HepG2 (cell line): ENCODE data around the gene ALOXE3. TPM values are rescaled to one million over a fixed set of nuclear protein-coding genes. Genes with fewer than 3 reads are reported as not detected.

ENCODE experiments used
- BCL6 ChIP-seq: IDR thresholded peaks from 2 replicates; pipeline ENCODE4 v1.6.1; 2016; ENCODE audit warnings: missing genetic modification reagents, missing compliant biosample characterization
- CHD4 ChIP-seq: fragments of 200-600 bp; sonication (generic); IDR thresholded peaks from 2 replicates; pipeline ENCODE4 v1.7.0; 2017; ENCODE audit warnings: mild to moderate bottlenecking, low read length, borderline replicate concordance
- FOXA1 ChIP-seq, 2 experiments: fragments of 450-650 bp in 1 of 2; sonication (generic) in 1 of 2; formaldehyde crosslinking in 1 of 2; IDR thresholded peaks; 2 replicates each; pipeline versions ENCODE4 v1.4.0 to v1.6.1; 2016 to 2020; ENCODE audit warnings: missing genetic modification reagents in 1 of 2
- HDAC1 ChIP-seq: sonication (generic); formaldehyde crosslinking; IDR thresholded peaks from 2 replicates; pipeline ENCODE4 v1.5.1; 2020; ENCODE audit warnings: mild to moderate bottlenecking, missing genetic modification reagents
- HOXA9 ChIP-seq: sonication (generic); formaldehyde crosslinking; IDR thresholded peaks from 2 replicates; pipeline ENCODE4 v1.8.1; 2022; ENCODE audit warnings: missing genetic modification reagents, mild to moderate bottlenecking, moderate library complexity, borderline replicate concordance
- MAFG ChIP-seq: sonication (generic); formaldehyde crosslinking; IDR thresholded peaks from 2 replicates; pipeline ENCODE4 v1.5.1; 2020; ENCODE audit warnings: mild to moderate bottlenecking, missing genetic modification reagents
- MZF1 ChIP-seq: sonication (generic); formaldehyde crosslinking; IDR thresholded peaks from 2 replicates; pipeline ENCODE4 v1.8.1; 2023; ENCODE audit warnings: mild to moderate bottlenecking, missing genetic modification reagents, borderline replicate concordance
- NCOR1 ChIP-seq: fragments of 200-600 bp; sonication (generic); IDR thresholded peaks from 2 replicates; pipeline ENCODE4 v1.7.0; 2017; ENCODE audit warnings: antibody characterized with exemption, low read length, borderline replicate concordance
- NFKBIZ ChIP-seq: IDR thresholded peaks from 2 replicates; pipeline ENCODE4 v1.6.1; 2018; ENCODE audit warnings: missing genetic modification reagents, missing compliant biosample characterization
- POLR2G ChIP-seq: fragments of 200-400 bp; formaldehyde crosslinking; IDR thresholded peaks from 2 replicates; pipeline ENCODE4 v1.6.1; 2018; ENCODE audit warnings: mild to moderate bottlenecking, low read depth, low read length, moderate library complexity
- RARG ChIP-seq: sonication (generic); formaldehyde crosslinking; IDR thresholded peaks from 2 replicates; pipeline ENCODE4 v1.4.0; 2020; ENCODE audit warnings: low read depth, mild to moderate bottlenecking, missing genetic modification reagents
- RFXAP ChIP-seq: sonication (generic); formaldehyde crosslinking; IDR thresholded peaks from 2 replicates; pipeline ENCODE4 v1.4.0; 2020; ENCODE audit warnings: missing genetic modification reagents, borderline replicate concordance
- TBX2 ChIP-seq: sonication (generic); formaldehyde crosslinking; IDR thresholded peaks from 2 replicates; pipeline ENCODE4 v1.5.0; 2020; ENCODE audit warnings: missing genetic modification reagents, mild to moderate bottlenecking, borderline replicate concordance
- TMF1 ChIP-seq: sonication (generic); formaldehyde crosslinking; IDR thresholded peaks from 2 replicates; pipeline ENCODE4 v1.8.1; 2022; ENCODE audit warnings: low read depth, missing genetic modification reagents
- YY1 ChIP-seq: IDR thresholded peaks from 2 replicates; pipeline ENCODE4 v1.6.1; 2011; ENCODE audit warnings: low read length, low read depth, moderate library complexity, mild to moderate bottlenecking; ENCODE audit not compliant: insufficient read depth, insufficient replicate concordance
- ZBTB43 ChIP-seq: sonication (generic); formaldehyde crosslinking; conservative IDR thresholded peaks from 2 replicates; pipeline ENCODE4 v1.4.0; 2020; ENCODE audit warnings: missing genetic modification reagents
- ZMAT5 ChIP-seq: sonication (generic); formaldehyde crosslinking; IDR thresholded peaks from 2 replicates; pipeline ENCODE4 v1.5.0; 2020; ENCODE audit warnings: mild to moderate bottlenecking, low read depth, missing genetic modification reagents, borderline replicate concordance
- ZNF136 ChIP-seq: sonication (generic); formaldehyde crosslinking; IDR thresholded peaks from 2 replicates; pipeline ENCODE4 v1.8.1; 2022; ENCODE audit warnings: low read depth, mild to moderate bottlenecking, moderate library complexity, missing genetic modification reagents
- ZNF275 ChIP-seq: sonication (generic); formaldehyde crosslinking; IDR thresholded peaks from 2 replicates; pipeline ENCODE4 v1.8.0; 2022; ENCODE audit warnings: missing genetic modification reagents, mild to moderate bottlenecking, inconsistent platforms, borderline replicate concordance
- ZNF3 ChIP-seq: IDR thresholded peaks from 2 replicates; pipeline ENCODE4 v1.7.0; 2017; ENCODE audit warnings: inconsistent platforms
- ZNF343 ChIP-seq: sonication (generic); formaldehyde crosslinking; IDR thresholded peaks from 2 replicates; pipeline ENCODE4 v1.4.0; 2020; ENCODE audit warnings: mild to moderate bottlenecking, missing genetic modification reagents
- ZNF773 ChIP-seq: sonication (generic); formaldehyde crosslinking; IDR thresholded peaks from 2 replicates; pipeline ENCODE4 v1.4.0; 2020; ENCODE audit warnings: missing genetic modification reagents, borderline replicate concordance
- polyA plus RNA-seq, 8 experiments: library from polyadenylated mRNA; depleted of rRNA in 3 of 8; stranded (reverse) in 7 of 8; unstranded in 1 of 8; fragments of >200 nt; fragmentation: Illumina TruSeq in 4 of 8; extraction: Trizol in 4 of 8; gene quantifications; 2 replicates each; pipeline versions ENCODE4 v1.2.1 to v1.2.3, GENCODE V29; 2011 to 2016; ENCODE audit warnings: low read depth in 4 of 8, missing spikeins in 1 of 8, mixed read lengths in 1 of 8; ENCODE audit not compliant: insufficient read depth in 1 of 8
- total RNA-seq, 5 experiments: library from RNA; depleted of rRNA; stranded (reverse); fragments of >200 nt; fragmentation: Illumina TruSeq; extraction: Trizol; gene quantifications; 2 replicates each; pipeline ENCODE4 v1.2.3, GENCODE V29; 2016; ENCODE audit warnings: low read depth in 1 of 5
- TF ChIP-seq, protein P1 (sequence below): sonication (generic); formaldehyde crosslinking; IDR thresholded peaks from 2 replicates; pipeline ENCODE4 v1.4.0; 2020; ENCODE audit warnings: missing genetic modification reagents, borderline replicate concordance
- TF ChIP-seq, protein P2 (sequence below): IDR thresholded peaks from 2 replicates; pipeline ENCODE4 v1.6.1; 2016; ENCODE audit warnings: missing genetic modification reagents, missing compliant biosample characterization

Gene ALOXE3
- total and polyA plus RNA-seq, 2 of the 13 experiments (the other 11 are each of a cell fraction or from before 2014, with no cell fraction given) = 0.07 TPM; not detected in 1

DNA sequence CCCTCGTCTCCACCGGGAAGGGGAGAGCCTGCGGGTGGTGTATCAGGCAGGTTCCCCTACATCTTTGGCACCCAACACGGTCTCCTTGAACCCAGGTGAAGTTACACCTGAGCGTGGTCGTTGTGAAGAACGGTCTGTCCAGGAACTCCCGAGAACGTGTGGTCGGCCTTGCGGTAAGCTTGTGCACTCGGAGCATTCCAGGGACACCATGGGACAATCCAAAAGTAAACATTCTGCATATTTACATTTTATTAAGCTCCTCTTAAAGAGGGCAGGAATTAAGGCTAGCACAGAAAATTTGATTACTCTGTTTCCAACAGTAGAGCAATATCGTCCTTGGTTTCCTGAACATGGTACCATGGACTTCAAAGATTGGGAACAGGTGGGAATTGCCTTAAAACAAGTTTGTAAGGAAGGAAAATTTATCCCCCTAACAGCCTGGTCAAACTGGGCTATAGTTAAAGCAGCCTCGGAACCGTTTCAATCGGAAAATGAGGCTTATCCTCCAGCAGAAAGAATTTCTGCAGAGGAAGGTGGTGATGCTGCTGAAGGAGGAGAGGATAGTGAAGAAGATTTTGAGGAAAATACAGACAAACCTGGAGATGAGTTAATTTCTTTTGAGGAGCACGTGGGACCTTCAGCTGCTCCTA, 61.2 kb downstream of the ALOXE3 start (continued):
- TF ChIP-seq TBX2 (no peak), ZMAT5 (CRISPR knock-in tag) (no peak), HOXA9 (CRISPR knock-in tag) (no peak; the same call in 1 of the 2 replicates), RFXAP (CRISPR knock-in tag) (no peak), ZNF773 (CRISPR knock-in tag) (no peak), TMF1 (CRISPR knock-in tag) (peak; percentile 85), POLR2G (peak; percentile 19; the same call in 1 of the 2 replicates), YY1 (no peak), ZNF343 (CRISPR knock-in tag) (no peak; the same call in 1 of the 2 replicates), FOXA1 (IDR thresholded peaks at IDR 0.05) (no peak), FOXA1 (CRISPR knock-in tag; IDR thresholded peaks at IDR 0.05) (peak; percentile 85), NCOR1 (no peak), CHD4 (0 out of 2 replicates have a peak, but pooled peaks have one; percentile 36), NFKBIZ (CRISPR knock-in tag) (no peak), ZBTB43 (CRISPR knock-in tag) (no peak), HDAC1 (no peak; the same call in 1 of the 2 replicates), ZNF275 (CRISPR knock-in tag) (no peak), MAFG (no peak), RARG (CRISPR knock-in tag) (no peak), ZNF3 (CRISPR knock-in tag) (no peak), ZNF136 (CRISPR knock-in tag) (no peak), MZF1 (no peak), BCL6 (CRISPR knock-in tag) (peak; percentile 89)
- TF ChIP-seq, protein P1, sequence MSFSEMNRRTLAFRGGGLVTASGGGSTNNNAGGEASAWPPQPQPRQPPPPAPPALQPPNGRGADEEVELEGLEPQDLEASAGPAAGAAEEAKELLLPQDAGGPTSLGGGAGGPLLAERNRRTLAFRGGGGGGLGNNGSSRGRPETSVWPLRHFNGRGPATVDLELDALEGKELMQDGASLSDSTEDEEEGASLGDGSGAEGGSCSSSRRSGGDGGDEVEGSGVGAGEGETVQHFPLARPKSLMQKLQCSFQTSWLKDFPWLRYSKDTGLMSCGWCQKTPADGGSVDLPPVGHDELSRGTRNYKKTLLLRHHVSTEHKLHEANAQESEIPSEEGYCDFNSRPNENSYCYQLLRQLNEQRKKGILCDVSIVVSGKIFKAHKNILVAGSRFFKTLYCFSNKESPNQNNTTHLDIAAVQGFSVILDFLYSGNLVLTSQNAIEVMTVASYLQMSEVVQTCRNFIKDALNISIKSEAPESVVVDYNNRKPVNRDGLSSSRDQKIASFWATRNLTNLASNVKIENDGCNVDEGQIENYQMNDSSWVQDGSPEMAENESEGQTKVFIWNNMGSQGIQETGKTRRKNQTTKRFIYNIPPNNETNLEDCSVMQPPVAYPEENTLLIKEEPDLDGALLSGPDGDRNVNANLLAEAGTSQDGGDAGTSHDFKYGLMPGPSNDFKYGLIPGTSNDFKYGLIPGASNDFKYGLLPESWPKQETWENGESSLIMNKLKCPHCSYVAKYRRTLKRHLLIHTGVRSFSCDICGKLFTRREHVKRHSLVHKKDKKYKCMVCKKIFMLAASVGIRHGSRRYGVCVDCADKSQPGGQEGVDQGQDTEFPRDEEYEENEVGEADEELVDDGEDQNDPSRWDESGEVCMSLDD (CRISPR knock-in tag) = no peak
- TF ChIP-seq, protein P2, sequence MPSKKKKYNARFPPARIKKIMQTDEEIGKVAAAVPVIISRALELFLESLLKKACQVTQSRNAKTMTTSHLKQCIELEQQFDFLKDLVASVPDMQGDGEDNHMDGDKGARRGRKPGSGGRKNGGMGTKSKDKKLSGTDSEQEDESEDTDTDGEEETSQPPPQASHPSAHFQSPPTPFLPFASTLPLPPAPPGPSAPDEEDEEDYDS (CRISPR knock-in tag) = no peak
